Adipocyte (in vitro differentiated cells): ENCODE data around the gene NOS3.
A peak's percentile ranks its signal among the peaks of the same experiment; 100 is the strongest.

Experiments
- DNase-seq: peaks from one replicate; pipeline ENCODE4 v3.0.0-alpha.2; 2015; ENCODE audit warnings: low read depth
- H3K27me3 ChIP-seq: replicated peaks from 2 replicates; pipeline ENCODE4 v1.7.0; 2013; ENCODE audit warnings: mild to moderate bottlenecking, low read length, moderate library complexity; ENCODE audit not compliant: control insufficient read depth, insufficient read depth
- H3K36me3 ChIP-seq: 2 replicates; pipeline ENCODE4 v1.7.0; 2013; ENCODE audit warnings: low read length, mild to moderate bottlenecking, moderate library complexity; ENCODE audit not compliant: control insufficient read depth, insufficient read depth, severe bottlenecking
- H3K4me1 ChIP-seq: 2 replicates; pipeline ENCODE4 v1.7.0; 2013; ENCODE audit warnings: mild to moderate bottlenecking, low read length, moderate library complexity; ENCODE audit not compliant: control insufficient read depth, insufficient read depth
- H3K4me3 ChIP-seq: 2 replicates; pipeline ENCODE4 v1.7.0; 2013; ENCODE audit warnings: mild to moderate bottlenecking, low read length, moderate library complexity
- H3K9ac ChIP-seq: 2 replicates; pipeline ENCODE4 v1.7.0; 2013; ENCODE audit warnings: mild to moderate bottlenecking, low read length, moderate library complexity
- H3K9me3 ChIP-seq: 2 replicates; pipeline ENCODE4 v1.7.0; 2013; ENCODE audit warnings: mild to moderate bottlenecking, low read length, moderate library complexity; ENCODE audit not compliant: control insufficient read depth

NOS3 gene

DNA sequence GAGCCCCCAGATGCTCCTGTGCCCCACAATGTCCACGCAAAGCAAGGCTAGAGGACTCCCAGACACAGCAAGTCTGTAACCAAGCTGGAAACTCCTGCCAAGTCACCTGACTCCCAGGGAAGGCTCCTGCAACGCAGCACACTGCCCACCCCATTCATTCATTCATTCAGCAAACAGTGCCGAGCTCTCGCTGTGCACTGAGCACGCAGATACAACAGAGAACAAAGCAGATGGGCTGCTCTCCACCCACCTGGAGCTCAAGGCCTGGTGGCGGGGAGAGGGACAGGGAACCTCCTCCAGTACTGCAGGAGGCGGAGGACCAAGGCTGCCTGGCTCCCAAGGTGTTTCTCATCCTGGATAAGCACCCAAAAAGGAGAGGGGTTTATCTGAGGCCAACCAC, 21.3 kb upstream of the NOS3 start:
- H3K9ac ChIP-seq: no peak overlapping the region
- no peaks in the 10 kb centered on the region for H3K9me3 ChIP-seq
- no peaks in the 10 kb centered on the region for H3K4me1 ChIP-seq
- H3K36me3 ChIP-seq: no peaks in the 10 kb centered on the region
- peaks cover 82% of the 10 kb centered on the region for H3K27me3 ChIP-seq
- H3K4me3 ChIP-seq: no peak overlapping the region
- DNase-seq: no peak

DNA sequence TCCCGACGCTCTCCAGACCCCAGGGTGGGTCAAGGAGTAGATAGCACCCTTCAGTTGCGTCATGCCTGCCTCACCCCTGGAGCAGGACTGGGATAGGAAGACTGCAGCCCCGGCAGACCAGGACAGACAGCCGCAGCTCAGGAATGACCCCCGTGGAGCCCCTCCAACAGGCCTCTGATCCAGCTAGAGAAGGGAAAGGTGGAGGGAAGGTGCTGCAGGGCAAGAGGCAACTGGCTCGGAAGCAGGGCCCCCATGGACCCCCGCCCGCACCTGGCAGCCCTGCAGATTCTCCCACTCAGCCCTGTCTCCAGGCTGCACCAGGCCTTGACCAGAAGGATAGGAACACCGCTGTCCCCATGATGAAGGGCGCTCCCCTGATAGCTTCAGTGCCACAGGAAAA, 20.4 kb upstream of the NOS3 start:
- Histone ChIP-seq H3K9me3 (no peaks in the 10 kb centered on the region), H3K4me1 (peaks cover 3% of the 10 kb centered on the region), H3K9ac (no peak overlapping the region), H3K27me3 (peaks cover 81% of the 10 kb centered on the region), H3K36me3 (no peaks in the 10 kb centered on the region), H3K4me3 (no peak overlapping the region)
- DNase-seq: no peak

DNA sequence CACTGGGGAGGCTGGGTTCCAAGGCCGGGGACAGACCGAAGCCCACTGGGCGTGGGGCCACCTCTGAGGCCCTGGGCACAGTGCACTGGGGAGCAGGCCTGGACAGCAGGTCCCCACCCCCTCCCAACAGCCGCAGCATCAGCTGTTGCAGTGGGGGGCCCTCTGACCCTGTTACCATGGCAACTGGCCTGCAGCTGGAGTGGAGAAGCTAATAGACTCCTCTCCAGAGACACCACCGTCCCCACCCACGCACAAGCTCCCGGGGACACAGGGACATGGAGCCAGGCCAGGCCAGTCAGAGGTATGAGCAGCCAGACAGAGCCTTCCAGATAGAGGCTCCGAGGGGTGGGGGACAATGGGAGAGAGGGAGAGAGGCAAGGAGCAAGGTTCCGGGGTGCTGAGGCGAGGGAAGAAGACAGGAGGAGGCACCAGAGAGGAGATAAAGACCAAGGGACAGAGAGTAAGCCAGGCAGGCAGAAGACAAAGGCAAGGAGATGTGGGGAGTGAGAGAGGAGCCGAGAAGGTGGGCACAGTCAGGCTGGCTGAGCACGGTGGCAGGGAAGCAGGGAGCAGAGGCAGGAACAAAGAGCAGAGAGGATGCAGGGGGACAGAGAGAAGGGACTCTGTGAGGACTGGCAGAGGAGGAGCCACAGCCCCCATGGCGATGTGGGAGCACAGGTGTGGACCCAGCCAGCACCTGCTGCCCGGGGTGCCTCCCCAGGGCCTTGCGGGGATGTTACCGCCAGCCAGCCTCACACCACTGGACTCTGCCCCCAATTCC, 19.4 kb upstream of the NOS3 start:
- no peaks in the 10 kb centered on the region for H3K9me3 ChIP-seq
- no peak for DNase-seq
- no peaks in the 10 kb centered on the region for H3K36me3 ChIP-seq
- no peak overlapping the region for H3K9ac ChIP-seq
- peaks cover 3% of the 10 kb centered on the region for H3K4me1 ChIP-seq
- no peak overlapping the region for H3K4me3 ChIP-seq
- peaks cover 84% of the 10 kb centered on the region for H3K27me3 ChIP-seq

DNA sequence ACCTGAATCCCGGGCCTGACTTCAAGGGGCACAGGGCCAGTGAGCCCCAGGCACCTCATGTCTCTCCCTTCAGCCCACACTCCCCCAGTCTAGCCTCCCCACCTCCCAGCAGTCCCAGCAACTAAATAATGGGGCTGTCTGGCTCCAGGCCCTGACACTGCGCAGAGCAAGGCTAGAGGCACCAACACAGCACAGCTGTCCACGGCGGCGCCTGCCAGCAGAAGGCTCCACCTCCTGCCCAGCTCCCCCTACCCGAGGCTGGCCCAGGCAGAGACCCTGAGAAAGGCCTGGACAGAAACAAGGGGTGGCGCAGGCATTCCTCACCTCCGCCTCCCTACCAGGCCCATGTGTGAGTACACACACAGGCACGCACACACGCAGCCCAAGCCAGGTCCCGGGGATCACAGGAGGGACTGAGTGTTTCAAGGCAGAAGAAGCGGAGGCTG, 18.8 kb upstream of the NOS3 start:
- no peak overlapping the region for H3K4me3 ChIP-seq
- H3K36me3 ChIP-seq: no peaks in the 10 kb centered on the region
- H3K9me3 ChIP-seq: no peaks in the 10 kb centered on the region
- H3K9ac ChIP-seq: no peak overlapping the region
- no peak for DNase-seq
- H3K27me3 ChIP-seq: peaks cover 85% of the 10 kb centered on the region
- peaks cover 3% of the 10 kb centered on the region for H3K4me1 ChIP-seq

DNA sequence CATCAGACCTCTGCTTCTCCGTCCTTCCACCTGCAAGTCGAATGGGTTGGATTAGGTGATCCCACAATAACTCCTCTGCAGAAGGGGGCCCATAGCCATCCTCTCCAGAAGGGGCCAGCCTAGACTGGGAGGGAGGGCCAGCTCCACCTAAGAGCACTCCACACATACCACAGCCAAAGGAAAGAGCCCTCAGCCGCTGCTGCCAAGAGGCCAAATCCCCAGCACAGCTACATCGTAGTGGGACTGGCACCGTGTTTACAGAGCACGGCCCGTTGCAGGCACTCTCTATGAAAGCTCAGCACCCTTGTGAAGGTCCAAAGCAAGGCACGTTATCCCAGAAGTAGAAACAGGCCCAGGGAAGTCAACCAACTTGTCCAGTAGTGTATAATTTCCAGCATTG, 18.1 kb upstream of the NOS3 start:
- H3K4me1 ChIP-seq: peaks cover 3% of the 10 kb centered on the region

DNA sequence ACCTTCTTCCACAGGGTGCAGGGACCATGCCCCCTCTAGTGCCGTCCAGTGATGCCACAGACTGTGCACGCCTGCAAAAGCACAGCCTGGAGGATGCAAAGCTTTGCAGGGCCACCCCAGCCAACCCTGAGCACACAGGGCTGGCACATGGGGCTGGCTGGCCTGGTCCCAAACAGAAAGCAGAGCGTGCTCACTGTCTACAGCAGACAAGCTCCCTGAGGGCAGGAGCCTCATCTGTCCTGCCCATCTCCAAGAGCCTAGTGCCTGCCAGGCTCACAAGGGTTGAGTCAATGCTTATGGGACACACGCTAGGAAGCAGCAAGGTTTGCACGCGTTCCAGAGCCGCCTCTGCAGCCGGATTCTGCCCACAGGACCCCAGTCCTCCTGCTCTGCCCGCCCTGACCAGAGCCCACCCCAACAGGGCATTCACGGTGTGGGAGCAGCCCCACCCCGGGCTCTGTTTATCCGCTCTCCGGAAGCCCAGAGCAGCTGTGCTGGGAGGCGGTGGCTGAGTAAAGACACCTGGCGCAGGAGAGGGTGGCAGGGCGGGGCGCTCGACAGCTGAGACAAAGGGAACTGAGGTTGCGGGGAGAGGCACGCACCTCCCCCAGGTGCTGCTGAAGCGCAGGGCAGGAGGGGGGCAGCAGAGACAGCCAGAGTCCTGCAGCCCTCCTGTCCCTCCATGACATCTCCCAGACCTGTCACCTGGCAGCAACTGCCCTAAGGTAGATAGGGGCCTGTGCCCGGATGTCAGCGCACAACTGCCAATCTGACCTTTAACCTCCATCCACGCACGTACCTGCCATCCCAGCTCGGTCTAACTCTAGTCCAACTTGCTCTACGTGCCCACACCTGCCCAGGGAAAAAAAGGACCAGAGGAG, 17.0 kb upstream of the NOS3 start:
- H3K9me3 ChIP-seq: no peaks in the 10 kb centered on the region
- peaks cover 73% of the 10 kb centered on the region for H3K27me3 ChIP-seq
- peaks cover 3% of the 10 kb centered on the region for H3K4me1 ChIP-seq
- no peak overlapping the region for H3K4me3 ChIP-seq
- H3K36me3 ChIP-seq: no peaks in the 10 kb centered on the region
- no peak overlapping the region for H3K9ac ChIP-seq
- no peak for DNase-seq

More for the DNA sequence above, 18.1 kb upstream of the NOS3 start:
- H3K4me3 ChIP-seq: no peak overlapping the region
- DNase-seq: no peak
- no peaks in the 10 kb centered on the region for H3K9me3 ChIP-seq
- peaks cover 83% of the 10 kb centered on the region for H3K27me3 ChIP-seq
- H3K36me3 ChIP-seq: no peaks in the 10 kb centered on the region
- no peak overlapping the region for H3K9ac ChIP-seq

DNA sequence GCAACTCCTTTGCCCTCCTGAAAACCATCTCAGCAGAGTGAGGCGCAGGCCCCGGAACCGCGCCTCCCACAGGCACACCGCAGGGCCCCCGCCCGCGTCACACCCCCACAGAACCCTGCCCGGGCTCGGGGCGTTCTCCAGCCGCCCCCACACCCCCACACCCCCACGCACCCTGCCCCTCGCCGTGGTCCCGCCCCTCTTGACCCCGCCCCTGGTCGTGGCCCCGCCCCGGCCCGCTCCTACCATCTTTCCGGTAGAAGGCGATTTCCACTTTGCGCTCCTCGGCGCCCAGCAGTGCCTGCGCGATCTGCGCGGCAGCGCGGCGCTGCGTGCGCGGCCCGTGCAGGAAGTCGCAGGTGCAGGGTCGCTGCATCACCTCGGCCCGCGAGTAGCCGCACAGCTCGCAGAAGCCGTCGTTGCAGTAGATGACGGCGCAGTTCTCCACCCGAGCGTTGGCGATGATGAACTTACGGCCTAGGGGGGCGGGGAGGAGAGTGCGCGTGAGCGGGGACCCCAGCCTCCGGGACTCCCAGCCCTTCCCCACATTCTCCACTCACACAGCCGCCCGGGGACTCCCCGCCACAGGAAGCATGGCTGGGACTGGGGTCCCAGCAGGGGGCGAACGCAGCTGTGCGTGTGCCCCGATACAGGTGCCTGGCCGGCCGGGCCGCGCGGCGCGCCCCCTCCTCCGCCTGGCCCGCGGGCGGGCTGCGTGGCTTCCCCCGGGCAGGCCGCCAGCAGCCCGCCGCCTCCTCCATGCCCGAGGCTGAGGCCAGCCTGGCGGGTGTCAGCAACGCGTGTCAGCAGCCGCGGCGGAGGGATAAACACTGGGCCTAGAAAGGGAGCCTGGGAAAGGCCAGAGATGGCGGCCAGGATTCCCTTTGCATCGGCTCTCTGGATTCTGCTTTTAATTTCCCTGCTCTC, 16.1 kb upstream of the NOS3 start:
- no peak overlapping the region for H3K9ac ChIP-seq
- H3K4me1 ChIP-seq: peaks cover 3% of the 10 kb centered on the region
- H3K36me3 ChIP-seq: no peaks in the 10 kb centered on the region
- no peaks in the 10 kb centered on the region for H3K9me3 ChIP-seq
- DNase-seq: peak; percentile 25
- peak overlapping the region; percentile 52 for H3K4me3 ChIP-seq
- H3K27me3 ChIP-seq: peaks cover 64% of the 10 kb centered on the region

DNA sequence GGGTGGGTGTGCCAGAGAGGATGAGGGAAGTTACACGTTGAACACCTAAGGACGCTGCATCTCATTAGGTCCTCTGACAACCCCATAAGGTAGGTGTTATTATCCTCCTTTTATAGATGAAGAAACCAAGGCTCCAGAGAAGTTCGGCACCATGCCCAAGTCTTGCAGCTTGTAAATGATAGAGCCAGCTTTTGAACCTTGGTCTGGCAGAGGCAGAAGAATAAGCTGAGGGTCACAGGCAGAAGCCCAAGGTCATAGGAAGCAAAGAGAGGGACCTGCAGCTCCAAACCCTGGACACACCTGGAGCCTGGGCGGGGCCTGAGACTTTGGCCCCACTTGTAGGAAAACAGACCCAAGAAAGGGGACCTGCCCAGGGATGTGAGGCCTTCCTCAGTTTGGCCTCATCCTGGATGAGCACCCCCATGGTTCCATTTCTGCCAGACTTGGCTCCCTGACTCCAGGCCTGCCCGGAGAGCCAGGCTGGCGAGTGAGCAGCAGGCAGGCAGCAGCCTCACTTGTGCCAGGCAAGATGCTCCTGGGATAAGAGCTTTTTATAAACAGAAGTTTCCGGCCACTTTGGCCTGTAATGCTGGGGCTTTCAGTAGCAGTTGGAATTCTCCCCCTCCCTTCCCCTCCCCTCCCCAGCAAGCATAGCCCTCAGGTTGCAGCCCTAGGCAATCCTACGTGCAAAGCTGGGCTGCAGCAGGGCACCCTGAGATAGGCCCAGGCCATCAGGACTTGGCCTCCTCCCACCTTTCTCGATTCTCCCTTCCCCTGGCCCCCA, 15.1 kb upstream of the NOS3 start:
- DNase-seq: no peak
- no peaks in the 10 kb centered on the region for H3K36me3 ChIP-seq
- H3K9ac ChIP-seq: no peak overlapping the region
- no peak overlapping the region for H3K4me3 ChIP-seq
- H3K4me1 ChIP-seq: peaks cover 3% of the 10 kb centered on the region
- H3K9me3 ChIP-seq: no peaks in the 10 kb centered on the region
- peaks cover 61% of the 10 kb centered on the region for H3K27me3 ChIP-seq

DNA sequence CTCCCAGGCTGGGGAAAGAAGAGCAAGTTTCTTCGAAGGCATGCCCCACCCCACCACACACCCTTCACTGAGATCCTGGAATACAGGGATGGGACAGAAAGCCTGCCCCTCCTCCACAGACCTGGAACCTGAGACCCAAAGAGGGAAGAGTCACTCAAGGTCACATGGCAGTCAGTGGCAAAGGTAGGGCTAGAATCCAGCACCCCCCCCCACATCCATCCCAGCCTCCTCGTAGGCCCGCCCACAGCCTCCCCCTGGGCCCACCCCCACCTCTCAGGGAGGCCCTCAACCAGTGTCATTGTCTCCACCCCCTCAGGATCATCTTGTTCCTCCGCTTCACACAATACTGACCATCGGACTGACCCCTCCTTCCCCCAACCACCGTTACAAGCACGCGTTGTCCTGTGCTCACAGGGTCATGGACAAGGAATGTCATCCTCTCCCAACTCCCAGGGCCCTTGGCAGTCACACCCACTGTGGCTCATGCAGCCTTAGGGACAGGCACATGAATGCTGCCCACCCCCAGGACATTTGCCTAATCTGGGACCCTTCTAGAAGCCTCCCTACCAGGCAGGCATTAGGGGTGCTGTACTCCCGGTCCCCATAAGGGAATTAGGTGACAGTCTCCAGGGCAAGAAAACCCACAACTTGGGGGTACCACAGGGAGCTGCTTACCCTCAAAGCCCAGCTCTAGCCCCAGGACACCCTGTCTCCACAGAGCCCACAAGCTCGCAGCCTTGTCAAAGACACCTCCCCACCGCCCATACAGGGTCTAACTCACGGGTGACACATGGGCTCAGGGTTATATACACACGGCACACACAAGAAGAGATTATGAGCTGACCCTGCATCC, 14.1 kb upstream of the NOS3 start:
- Histone ChIP-seq H3K4me1 (peaks cover 3% of the 10 kb centered on the region), H3K4me3 (no peak overlapping the region), H3K36me3 (no peaks in the 10 kb centered on the region)

More for the DNA sequence above, 14.1 kb upstream of the NOS3 start:
- H3K27me3 ChIP-seq: peaks cover 61% of the 10 kb centered on the region
- H3K9ac ChIP-seq: no peak overlapping the region
- DNase-seq: no peak
- H3K9me3 ChIP-seq: no peaks in the 10 kb centered on the region
